NCI-H2227 (cell line): ENCODE results near the gene AHDC1.
A peak's percentile ranks its signal among the peaks of the same experiment; 100 is the strongest.

ENCODE experiments used
- DNase-seq: peaks from one replicate; lab custom pipeline; 2025; ENCODE audit not compliant: unreplicated experiment; lab: John Stamatoyannopoulos, UW

The AHDC1 gene

GRCh38 chr1:27614625-27615344, 10.8 kb upstream of the AHDC1 start:
- DNase-seq: no peak

DNA sequence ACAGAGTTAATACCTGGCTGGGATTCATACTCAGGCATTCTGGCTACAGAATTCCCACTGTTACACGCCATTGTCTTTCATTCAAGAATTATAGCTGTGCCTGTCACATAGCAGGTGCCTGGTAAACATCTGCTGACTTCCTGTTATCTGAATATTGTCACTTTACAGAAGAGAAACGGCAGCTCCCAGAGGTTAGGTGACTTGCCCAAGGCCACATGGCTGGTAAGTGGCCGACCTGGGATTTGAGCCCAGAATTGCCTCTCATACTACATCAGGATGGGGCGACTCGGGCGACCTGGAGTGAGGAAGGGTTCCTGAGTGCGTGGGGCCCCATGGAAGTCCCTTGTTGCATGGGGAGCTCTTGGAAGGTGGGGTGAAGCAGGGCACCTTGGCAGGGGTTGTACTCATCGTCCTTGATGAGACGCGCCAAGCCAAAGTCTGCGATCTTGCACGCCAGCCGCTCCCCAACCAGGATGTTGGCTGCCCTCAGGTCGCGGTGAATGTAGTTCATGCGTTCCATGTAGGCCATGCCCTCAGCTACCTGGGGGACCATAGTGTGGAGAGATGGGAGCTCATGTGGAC, 10.2 kb upstream of the AHDC1 start:
- DNase-seq: no peak

GRCh38 chr1:27612718-27613117, 8.8 kb upstream of the AHDC1 start:
- DNase-seq: no peak

- no peak for DNase-seq
Observed at GRCh38 chr1:27611450-27611849, 7.5 kb upstream of the AHDC1 start.

GRCh38 chr1:27609618-27610240, 5.8 kb upstream of the AHDC1 start:
- no peak for DNase-seq

DNA sequence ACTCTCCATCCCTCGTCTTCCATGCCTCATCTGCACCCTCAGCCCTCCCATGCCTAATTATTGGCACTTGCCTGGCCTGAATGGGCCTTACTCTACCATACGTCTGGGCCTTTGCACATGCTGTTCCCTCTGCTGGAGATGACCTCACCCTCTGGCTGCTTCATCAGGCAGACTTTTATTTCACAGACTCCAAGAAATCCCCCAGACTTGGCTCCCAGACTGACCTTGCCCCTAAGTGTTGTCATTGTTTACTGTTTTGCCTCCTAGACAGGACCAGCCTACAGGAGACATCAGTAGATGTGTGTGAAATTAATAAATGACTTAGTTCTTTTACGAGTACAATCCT, 5.2 kb upstream of the AHDC1 start:
- DNase-seq: no peak

- peak; percentile 39 for DNase-seq
Observed at GRCh38 chr1:27607239-27607804, 3.4 kb upstream of the AHDC1 start.

GRCh38 chr1:27606708-27607238, 2.8 kb upstream of the AHDC1 start:
- no peak for DNase-seq

DNA sequence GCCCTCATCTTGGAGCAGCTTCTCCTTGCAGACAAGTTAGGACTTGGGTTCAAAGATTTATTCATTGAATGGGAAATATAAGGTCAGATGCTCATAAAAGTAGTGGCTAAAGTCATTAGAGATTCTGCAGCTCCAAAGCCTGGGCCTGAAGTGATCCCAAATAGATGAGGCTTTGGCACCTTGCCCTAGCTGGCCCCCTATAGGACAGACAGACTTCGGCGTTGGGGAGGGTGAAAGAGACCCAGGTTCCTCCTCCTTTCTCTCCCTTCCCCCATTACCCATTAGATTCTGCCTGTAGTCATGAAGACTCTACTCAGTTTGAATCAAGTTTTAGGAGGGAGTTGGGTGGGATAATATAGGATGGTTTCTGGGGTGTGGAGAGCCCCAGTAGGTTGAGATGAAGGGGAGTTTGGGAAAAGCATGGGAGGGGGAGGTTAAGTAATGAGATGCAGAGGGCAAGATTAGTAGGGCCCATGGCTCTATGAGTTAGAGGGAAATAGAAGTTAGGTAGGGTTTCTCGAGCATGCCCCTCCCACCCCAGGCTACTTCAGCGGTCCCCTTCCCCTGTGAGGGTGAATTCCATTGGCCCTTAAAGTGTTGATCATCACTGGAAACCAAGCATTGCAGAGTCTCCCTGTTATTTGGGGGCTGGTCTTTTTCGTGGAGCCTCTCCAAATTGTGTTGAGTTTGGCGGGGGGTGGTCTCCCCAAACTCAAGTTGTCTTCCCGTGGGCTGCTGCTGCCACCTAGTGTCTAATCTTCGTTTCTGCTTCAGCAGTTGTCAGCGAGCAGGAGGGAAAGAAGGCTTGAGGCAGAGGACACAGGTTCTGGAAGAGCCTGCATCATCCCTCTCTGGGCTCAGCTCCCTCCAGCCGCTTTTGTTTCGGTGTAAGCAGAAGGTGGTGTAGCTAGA, 2.1 kb upstream of the AHDC1 start:
- DNase-seq: peak; percentile 81

DNA sequence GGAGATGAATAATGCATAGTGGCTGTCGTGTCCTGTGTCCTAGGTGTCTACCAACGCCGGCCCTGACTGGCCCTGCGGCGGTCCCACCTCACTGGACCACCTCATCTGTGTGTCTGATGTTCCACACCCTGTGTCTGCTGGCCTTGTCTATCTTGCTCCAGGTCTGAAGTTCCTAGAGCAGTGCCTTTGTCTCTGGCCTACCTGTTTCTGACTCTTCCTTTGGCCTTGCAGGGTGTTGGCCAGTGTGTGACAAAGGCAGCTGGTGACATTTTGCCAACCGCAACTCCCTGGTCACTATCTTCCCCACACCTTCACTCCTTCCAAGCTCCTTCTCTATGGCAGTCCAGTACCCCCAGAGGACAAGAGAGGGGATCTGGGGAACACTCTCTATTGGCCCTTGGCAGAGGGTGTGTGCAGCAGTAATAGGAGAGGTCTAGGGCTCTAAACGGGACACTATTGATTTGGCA, 1.4 kb upstream of the AHDC1 start:
- DNase-seq: no peak

DNA sequence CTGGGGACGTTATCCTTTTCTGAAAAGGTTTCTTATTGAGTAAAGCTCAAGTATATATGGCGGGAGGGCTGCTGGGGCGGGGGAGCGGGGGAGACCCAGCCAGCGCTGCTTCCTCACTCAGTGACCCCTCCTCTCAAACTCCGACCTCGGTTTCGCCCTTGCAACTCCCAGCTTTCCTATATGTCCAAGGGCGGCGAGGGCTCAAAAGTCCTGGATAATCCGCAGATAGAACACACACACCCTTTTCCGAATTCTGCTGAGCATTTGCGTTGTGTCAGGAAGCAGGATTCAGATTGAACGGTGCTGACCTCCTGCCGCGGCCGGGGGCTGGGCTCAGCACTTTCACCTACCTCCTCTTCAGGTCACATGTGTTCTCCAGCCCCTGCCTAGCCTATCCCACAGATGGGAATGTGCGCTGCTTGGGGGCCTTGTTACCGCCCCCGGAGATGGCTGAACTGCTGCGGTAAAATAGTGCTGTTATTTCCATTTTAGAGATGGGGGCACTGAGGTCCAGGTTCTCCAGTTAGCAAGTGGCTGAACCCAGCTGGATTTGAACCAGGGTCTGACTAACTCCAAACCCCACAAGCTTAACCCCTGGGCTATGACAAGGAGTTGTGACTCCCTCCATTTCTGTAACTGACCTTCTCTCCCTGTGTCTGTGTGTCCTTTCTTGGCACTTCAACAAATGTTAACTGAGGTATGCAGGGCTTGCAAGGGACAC, 795 bp upstream of the AHDC1 start:
- DNase-seq: no peak

DNA sequence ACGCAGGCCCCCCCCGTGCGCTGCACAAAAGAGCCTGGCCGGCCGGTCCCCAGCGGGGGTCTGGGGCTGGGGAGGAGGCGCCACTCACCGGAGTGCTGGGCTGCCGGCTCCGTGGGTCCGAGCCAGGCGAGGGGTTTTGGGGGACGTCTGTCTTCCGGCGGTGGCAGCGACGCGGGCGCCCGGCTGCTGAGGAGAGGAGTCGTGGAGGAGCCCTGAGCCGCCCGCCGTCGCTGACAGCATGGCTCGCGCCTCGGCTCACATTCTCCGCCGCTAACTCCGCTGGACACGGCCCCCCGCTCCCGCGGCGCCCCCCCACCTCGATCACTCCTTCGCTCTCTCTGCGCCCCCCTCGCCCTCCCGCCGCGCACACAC, 649 bp downstream of the AHDC1 start:
- DNase-seq: peak; percentile 57

GRCh38 chr1:27602462-27603308, 1.3 kb downstream of the AHDC1 start:
- peak; percentile 57 for DNase-seq

GRCh38 chr1:27601771-27602461, 2.0 kb downstream of the AHDC1 start:
- DNase-seq: peak; percentile 48

DNA sequence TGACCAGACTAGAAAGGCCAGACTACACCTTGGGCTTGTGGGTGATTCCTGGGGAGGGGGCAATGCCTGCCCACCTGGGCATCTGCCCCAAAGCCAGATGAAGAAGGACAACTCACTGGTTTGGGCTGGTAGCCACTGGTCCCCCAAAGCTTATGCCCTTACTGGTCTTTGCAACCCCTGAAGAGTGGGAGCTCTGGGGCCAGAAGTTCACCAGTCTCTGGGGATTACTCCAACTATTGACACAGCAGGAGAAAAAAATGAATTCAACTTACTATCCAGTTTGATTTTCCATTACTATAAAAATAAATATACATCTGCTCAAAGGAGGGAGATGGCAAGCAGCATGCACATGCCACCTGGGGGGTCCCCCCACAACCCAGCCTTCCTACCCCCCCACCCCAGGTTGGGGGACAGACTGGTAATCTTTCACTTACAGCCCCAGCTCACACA, 2.6 kb downstream of the AHDC1 start:
- no peak for DNase-seq

DNA sequence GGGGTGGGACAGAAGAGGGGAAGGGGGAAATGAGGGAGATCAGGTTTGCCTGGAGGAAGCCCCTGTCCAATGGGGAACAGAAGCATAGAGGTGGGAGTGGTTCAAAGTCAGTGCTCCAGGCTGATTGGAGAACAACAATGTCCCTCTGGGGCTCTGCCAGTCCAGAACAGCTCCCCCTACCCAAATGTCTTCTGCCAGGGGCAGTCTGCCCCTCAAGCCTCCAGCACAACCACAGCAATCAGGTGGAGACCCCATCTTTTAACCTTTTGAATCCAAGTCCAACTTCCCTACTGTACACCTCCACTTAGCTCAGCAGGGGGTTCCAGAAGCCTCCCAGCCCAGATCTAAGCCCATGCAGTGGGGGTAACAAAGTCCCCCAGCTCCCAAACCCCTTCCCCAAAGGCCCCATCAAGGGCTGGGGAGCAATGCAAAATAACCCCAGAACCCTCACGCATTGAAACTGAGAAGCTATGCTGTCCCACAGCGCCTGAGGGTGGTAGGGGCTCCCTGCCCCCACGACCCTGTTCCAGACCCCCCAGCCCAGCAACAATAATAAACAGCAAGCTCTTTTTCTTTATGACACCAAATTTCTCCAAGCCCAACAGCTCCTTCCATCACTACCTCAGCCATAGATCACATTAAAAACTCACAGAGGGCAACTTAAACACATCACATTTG, 3.3 kb downstream of the AHDC1 start:
- peak; percentile 45 for DNase-seq

GRCh38 chr1:27599605-27600497, 4.1 kb downstream of the AHDC1 start:
- DNase-seq: no peak
